GM12865 (cell line): ENCODE results near the gene GTF2H1.

ENCODE experiments used
- DNase-seq: peaks from one replicate; pipeline ENCODE4 v3.0.0; 2010; ENCODE audit warnings: low read depth
- H3K4me3 ChIP-seq: 2 replicates; pipeline ENCODE4 v1.5.1; 2011; ENCODE audit warnings: mild to moderate bottlenecking, low read depth, low read length, control low read depth
- TF ChIP-seq, protein P1 (sequence below): IDR thresholded peaks from 2 replicates; pipeline ENCODE4 v1.5.1; 2011; ENCODE audit warnings: low read length, control low read depth, low read depth, inconsistent platforms; ENCODE audit not compliant: insufficient read depth; ENCODE audit errors: missing control alignments

The GTF2H1 gene

DNA sequence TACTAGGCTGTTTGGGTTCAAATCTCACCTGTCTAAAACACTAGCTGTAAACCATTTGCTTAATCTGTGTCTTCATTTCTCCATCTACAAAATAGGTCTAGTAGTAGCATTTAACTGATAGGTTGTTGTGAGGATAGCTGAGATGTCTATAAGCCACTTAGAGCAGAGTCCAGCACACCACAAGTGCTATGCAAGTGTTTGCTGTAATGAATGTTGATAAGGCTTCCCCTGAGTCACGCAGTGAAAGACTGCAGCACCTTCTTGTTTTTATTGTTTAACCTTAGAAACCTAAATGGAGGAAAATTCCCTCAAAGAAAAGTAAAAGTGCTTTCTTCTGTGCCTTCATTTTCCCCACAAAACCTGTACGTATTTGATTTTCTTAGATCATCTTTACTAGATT is 48.9 kb downstream of the GTF2H1 start:
- no peak for DNase-seq
- no peak overlapping the region for H3K4me3 ChIP-seq
- TF ChIP-seq, protein P1, sequence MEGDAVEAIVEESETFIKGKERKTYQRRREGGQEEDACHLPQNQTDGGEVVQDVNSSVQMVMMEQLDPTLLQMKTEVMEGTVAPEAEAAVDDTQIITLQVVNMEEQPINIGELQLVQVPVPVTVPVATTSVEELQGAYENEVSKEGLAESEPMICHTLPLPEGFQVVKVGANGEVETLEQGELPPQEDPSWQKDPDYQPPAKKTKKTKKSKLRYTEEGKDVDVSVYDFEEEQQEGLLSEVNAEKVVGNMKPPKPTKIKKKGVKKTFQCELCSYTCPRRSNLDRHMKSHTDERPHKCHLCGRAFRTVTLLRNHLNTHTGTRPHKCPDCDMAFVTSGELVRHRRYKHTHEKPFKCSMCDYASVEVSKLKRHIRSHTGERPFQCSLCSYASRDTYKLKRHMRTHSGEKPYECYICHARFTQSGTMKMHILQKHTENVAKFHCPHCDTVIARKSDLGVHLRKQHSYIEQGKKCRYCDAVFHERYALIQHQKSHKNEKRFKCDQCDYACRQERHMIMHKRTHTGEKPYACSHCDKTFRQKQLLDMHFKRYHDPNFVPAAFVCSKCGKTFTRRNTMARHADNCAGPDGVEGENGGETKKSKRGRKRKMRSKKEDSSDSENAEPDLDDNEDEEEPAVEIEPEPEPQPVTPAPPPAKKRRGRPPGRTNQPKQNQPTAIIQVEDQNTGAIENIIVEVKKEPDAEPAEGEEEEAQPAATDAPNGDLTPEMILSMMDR = no peak

DNA sequence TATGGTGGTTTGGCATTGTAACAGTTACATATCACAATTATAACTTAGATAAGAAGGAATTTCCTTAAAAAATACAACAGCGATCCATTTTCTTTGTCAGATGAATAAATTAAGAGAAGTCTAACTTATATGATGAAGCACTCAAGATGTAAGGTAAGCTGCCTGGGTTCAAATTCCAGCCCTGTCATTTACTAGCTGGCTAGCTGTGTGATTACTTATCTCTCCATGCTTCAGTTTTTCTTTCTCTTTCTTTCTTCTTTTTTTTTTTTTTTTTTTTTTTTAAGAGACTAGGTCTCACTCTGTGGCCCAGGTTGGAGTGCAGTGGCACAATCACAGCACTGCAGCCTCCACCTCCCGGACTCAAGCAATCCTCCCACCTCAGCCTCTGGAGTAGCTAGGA is 49.8 kb downstream of the GTF2H1 start:
- TF ChIP-seq, protein P1 = no peak
- DNase-seq = no peak
- H3K4me3 ChIP-seq = no peak overlapping the region

DNA sequence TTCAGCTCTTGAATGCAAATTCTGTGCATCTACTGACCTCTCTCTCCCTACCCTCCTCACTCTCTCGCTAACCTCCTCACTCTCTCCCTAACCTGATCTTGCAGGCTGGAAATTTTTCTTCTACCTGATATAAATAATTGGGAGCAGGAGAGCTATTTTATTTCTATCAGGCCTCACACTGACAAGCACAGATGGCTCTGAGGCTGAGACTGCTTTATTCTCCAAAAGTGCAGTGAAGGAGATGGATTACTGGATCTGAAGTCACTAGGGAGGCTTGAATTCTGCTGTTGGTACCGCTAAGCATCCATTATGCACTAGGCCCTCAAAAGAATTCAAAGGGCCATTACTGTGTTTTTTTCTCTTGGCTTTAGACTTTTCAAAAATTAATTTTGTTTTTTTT is 52.6 kb downstream of the GTF2H1 start:
- no peak overlapping the region for H3K4me3 ChIP-seq
- no peak for DNase-seq
- TF ChIP-seq, protein P1 = no peak

GRCh38 chr11:18375941-18376340 is 53.6 kb downstream of the GTF2H1 start:
- no peak overlapping the region for H3K4me3 ChIP-seq
- TF ChIP-seq, protein P1 = no peak
- DNase-seq = no peak

DNA sequence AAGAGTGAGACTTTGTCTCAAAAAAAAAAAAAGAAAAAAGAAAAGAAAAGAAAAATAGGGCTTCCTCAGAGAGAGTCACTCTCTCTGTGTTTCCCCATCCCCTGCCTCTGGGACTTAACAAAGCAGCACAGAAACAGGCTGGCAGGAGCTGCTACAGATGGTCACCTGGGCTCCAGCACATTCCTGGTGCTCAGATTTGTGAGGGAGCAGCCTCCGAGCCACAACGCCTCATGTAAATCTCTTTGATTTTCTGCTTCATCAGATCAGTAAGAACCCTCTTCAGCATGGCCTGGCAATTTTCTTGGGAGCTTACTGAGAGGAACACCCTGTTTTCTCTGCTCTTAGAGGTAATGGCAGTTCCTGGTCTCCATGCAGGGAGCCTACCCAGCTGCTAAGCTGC is 56.8 kb downstream of the GTF2H1 start:
- H3K4me3 ChIP-seq = no peak overlapping the region
- no peak for DNase-seq
- TF ChIP-seq, protein P1 = no peak

DNA sequence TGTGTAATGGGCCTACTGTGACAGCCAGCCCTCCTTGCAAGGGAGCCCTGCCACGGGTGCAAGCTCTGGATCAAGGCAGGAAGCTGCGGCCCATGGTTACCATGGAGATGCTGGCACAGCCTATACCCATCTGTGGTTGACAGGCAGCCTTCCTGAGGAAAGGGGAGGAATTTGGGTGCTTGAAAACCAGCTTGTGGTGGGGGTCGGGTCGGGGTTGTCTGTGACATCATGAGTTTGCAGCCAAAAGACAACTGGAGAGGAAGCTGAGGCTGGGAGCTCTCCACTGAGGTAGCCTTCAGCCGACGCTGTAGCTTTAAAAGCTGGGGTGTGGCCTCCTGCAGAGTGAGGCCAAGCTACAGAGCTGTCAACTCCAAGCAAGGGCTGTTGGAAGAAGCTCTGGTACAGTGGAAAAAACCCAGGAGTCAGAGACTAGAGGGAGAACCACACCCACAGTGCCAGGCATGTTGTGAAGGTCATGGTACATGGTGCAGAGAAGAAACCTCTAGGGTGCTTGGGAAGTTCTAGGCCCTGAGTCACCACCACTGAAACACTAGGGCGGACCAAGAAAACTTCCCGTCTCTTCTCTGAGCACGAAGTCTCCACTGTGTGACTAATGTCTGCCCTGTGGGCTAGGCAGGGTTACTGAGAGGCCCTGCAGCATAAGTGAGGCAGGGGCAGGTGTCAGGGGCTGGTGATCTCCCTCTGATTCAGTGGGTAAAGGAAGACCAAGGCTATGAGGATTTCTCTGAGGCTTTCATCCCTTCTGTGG is 61.2 kb downstream of the GTF2H1 start:
- DNase-seq = peak; percentile 86
- peak overlapping the region; percentile 47 for H3K4me3 ChIP-seq
- TF ChIP-seq, protein P1 = no peak

- no peak for DNase-seq
- TF ChIP-seq, protein P1 = no peak
- peak overlapping the region; percentile 47 for H3K4me3 ChIP-seq
Measured at GRCh38 chr11:18384157-18384641, 61.8 kb downstream of the GTF2H1 start.
